Kidney epithelial cell (primary cell): ENCODE results near the gene ST3GAL3. TPM values are rescaled to one million over a fixed set of nuclear protein-coding genes. Genes with fewer than 3 reads are reported as not detected.

ENCODE experiments used
- DNase-seq: peaks from one replicate; pipeline ENCODE4 v3.0.0-alpha.2; 2010; ENCODE audit warnings: low read depth
- H3K27me3 ChIP-seq: 2 replicates; pipeline ENCODE4 v1.6.0; 2011; ENCODE audit warnings: low read length; ENCODE audit not compliant: control insufficient read depth, insufficient read depth
- H3K36me3 ChIP-seq: 2 replicates; pipeline ENCODE4 v1.5.1; 2011; ENCODE audit warnings: low read length; ENCODE audit not compliant: control insufficient read depth, insufficient read depth
- H3K4me3 ChIP-seq: 2 replicates; pipeline ENCODE4 v1.5.1; 2011; ENCODE audit warnings: low read depth, mild to moderate bottlenecking, control low read depth, low read length
- CTCF ChIP-seq: IDR thresholded peaks from 2 replicates; pipeline ENCODE4 v1.5.1; 2011; ENCODE audit warnings: mild to moderate bottlenecking, moderate library complexity, low read length, control low read depth, inconsistent platforms; ENCODE audit not compliant: insufficient read depth, poor library complexity, severe bottlenecking
- total RNA-seq: library from RNA; depleted of rRNA; stranded (reverse); fragments of >200 nt; gene quantifications from 2 replicates; pipeline ENCODE4 v1.2.3, GENCODE V29; 2015

ST3GAL3 gene
- total RNA-seq, 1 donor from 2014 or later = 15.0 TPM

DNA sequence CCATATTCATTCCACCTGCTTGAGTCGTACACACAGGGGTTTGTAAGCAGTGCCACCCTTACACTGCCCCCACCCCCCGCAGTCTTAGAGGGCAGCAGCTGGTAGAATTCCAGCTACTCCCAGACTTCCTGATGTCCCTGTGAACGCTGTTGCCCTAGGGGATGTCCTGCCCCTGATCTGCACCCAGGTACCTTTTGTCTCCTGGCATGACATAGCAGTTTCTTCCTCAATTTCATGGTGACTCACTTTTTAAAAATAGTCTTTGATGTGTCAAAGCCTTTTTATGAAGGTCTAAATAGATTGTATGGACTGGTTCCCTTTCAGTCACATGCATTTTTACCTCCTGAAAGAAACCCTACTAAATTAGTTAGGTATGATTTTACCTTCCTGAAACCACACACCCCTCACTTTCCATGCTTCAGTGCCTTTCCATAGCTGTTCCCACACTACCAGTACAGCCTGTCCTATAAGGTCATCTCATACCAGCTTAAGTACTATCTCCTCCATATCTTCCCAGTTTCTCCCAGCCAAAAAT, 76.4 kb downstream of the ST3GAL3 start:
- no peaks in the 10 kb centered on the region for H3K36me3 ChIP-seq
- H3K4me3 ChIP-seq = no peak overlapping the region
- no peaks in the 10 kb centered on the region for H3K27me3 ChIP-seq
- no peak for TF ChIP-seq CTCF
- DNase-seq = no peak

DNA sequence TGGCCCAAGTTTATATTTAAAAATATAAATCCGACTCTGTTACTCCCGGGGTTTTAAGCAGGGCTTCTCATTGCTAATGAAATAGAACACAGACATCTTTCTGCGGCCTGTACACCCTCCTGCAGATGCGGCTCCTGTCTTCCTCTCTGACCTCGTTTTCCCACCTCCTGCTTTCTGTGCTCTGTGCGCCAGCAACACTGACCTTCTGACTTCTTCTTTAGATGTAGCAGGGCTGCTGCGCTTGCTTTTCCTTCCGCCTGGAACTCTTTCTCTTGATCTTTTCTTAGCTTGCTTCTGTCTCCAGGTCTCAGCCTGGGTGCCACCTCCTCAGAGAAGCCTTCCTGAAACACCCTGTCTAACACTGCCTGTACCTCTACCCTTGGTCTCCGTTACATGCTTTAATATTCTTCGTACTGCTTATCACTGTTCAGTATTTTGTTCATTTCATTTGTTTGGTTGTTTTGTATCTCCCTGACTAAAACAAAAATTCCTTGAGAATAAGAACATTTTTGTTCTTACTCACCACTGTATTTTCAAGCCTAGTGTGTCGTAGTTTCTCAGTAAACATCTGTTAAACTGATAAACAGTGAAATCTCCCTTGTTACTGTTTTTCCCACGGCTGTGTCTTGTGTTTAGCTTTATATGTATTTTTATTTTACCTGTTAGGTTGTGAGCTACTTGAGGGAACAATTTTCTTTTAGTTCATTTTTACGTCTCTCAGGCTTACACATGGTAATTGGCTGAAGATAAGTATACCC, 79.0 kb downstream of the ST3GAL3 start:
- H3K27me3 ChIP-seq = no peaks in the 10 kb centered on the region
- DNase-seq = no peak
- no peaks in the 10 kb centered on the region for H3K36me3 ChIP-seq
- no peak overlapping the region for H3K4me3 ChIP-seq
- TF ChIP-seq CTCF = no peak

DNA sequence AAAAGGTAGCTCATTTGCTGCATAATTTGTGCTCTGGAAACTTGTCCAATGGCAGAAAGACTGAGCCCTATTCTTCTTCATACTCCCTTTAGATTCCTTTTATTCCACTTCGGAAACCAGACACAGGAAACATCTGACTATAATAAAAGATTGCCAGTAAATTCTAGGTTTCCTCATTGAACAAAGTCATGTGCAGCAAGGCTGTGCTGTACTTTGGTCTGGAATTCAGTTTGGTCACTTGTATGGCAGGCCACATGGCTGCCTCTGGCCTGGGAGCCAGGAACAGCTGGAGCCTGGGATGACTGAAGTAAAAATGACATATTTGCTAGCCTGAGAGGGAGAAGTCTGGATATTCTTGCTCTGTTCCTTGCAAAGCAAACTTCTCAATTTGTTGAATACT, 79.6 kb downstream of the ST3GAL3 start:
- Histone ChIP-seq H3K36me3 (no peaks in the 10 kb centered on the region), H3K27me3 (no peaks in the 10 kb centered on the region), H3K4me3 (no peak overlapping the region)
- no peak for TF ChIP-seq CTCF
- no peak for DNase-seq

- DNase-seq = no peak
Measured at GRCh38 chr1:43789604-43790550, 82.5 kb downstream of the ST3GAL3 start.

DNA sequence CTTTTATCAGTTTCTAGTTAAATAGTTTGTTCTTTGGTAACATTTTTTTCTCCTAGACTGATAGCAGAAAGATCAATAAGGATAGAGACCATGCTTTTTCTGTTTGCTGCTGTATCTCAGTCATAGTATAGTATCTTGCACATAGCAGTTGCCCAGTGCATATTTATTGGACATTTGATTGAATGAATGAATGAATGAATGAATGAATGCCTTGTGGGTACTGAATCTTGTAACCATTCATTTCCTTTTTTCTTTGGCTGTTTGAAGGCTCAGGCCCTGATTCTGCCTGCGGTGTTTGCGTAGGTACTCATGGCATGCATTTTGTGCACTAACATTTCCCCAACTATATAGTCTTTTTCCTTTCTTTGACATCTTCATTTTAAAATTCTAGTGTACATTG, 83.9 kb downstream of the ST3GAL3 start:
- no peaks in the 10 kb centered on the region for H3K27me3 ChIP-seq
- TF ChIP-seq CTCF = no peak

More at GRCh38 chr1:43789604-43790550, 82.5 kb downstream of the ST3GAL3 start:
- H3K4me3 ChIP-seq = no peak overlapping the region
- no peaks in the 10 kb centered on the region for H3K27me3 ChIP-seq
- no peaks in the 10 kb centered on the region for H3K36me3 ChIP-seq
- no peak for TF ChIP-seq CTCF

More for the DNA sequence above, 83.9 kb downstream of the ST3GAL3 start:
- Histone ChIP-seq H3K4me3 (no peak overlapping the region), H3K36me3 (no peaks in the 10 kb centered on the region)
- no peak for DNase-seq
